Natural killer cell (primary cell): ENCODE measurements around the gene DCN. TPM values are rescaled to one million over a fixed set of nuclear protein-coding genes. Genes with fewer than 3 reads are reported as not detected.

Experiments used
- ATAC-seq, 3 donors: fragments of 150-1000 bp in 2 of 3; fragments of 200-7000 bp in 1 of 3; cut with Tn5 transposase; 1 replicate in 1 of 3; 2 replicates in 2 of 3; pipeline ENCODE4 v1.10.0; 2021; ENCODE audit warnings: mild to moderate bottlenecking in 2 of 3, moderate library complexity in 2 of 3
- DNase-seq, 2 donors: peaks; one replicate each; pipeline versions ENCODE4 v3.0.0 to v3.0.0-alpha.2; 2013 to 2021; ENCODE audit warnings: mixed read lengths in 1 of 2
- H3K27ac ChIP-seq: one replicate; pipeline ENCODE4 v1.5.1; 2013; ENCODE audit warnings: mild to moderate bottlenecking, low read length
- H3K27me3 ChIP-seq: one replicate; pipeline ENCODE4 v1.6.1; 2013; ENCODE audit warnings: low read length; ENCODE audit not compliant: control insufficient read depth, insufficient read depth
- H3K36me3 ChIP-seq: one replicate; pipeline ENCODE4 v1.6.1; 2013; ENCODE audit warnings: low read length; ENCODE audit not compliant: control insufficient read depth, insufficient read depth
- H3K4me1 ChIP-seq: one replicate; pipeline ENCODE4 v1.6.1; 2013; ENCODE audit warnings: low read length; ENCODE audit not compliant: control insufficient read depth, insufficient read depth
- H3K4me3 ChIP-seq: one replicate; pipeline ENCODE4 v1.5.1; 2013; ENCODE audit warnings: low read length
- H3K9me3 ChIP-seq: one replicate; pipeline ENCODE4 v1.6.1; 2013; ENCODE audit warnings: low read length; ENCODE audit not compliant: control insufficient read depth, insufficient read depth
- H3K27ac Mint-ChIP-seq, 2 donors: one replicate each; pipeline ENCODE4 v1.8.0; 2022; ENCODE audit warnings: mild to moderate bottlenecking in 2 of 2, mixed read lengths in 2 of 2, moderate library complexity in 1 of 2
- H3K27me3 Mint-ChIP-seq, 2 donors: one replicate each; pipeline ENCODE4 v1.8.0; 2022; ENCODE audit warnings: low read depth in 2 of 2, mixed read lengths in 2 of 2
- H3K36me3 Mint-ChIP-seq: one replicate; pipeline ENCODE4 v1.8.0; 2022; ENCODE audit warnings: mixed read lengths
- H3K4me1 Mint-ChIP-seq, 2 donors: one replicate each; pipeline ENCODE4 v1.8.0; 2022; ENCODE audit warnings: mixed read lengths in 2 of 2
- H3K4me3 Mint-ChIP-seq: one replicate; pipeline ENCODE4 v1.8.0; 2022; ENCODE audit warnings: mild to moderate bottlenecking, moderate library complexity, mixed read lengths
- H3K9me3 Mint-ChIP-seq, 2 donors: one replicate each; pipeline ENCODE4 v1.8.0; 2022; ENCODE audit warnings: mixed read lengths in 2 of 2
- WGBS: methylation state at CpG from one replicate; pipeline ENCODE4 v1.1.7; 2013; ENCODE audit warnings: missing lambda C conversion rate; ENCODE audit not compliant: insufficient coverage; 5-methylcytosine and 5-hydroxymethylcytosine counted together
- intact Hi-C: fragments of 100-400 bp; cut with micrococcal nuclease; formaldehyde crosslinking; loops from one replicate; pipeline ENCODE4 v1.14.2; 2022
- total RNA-seq, 4 donors: library from RNA; stranded (reverse); fragments of 120-200 nt in 1 of 4; gene quantifications; one replicate each; pipeline versions ENCODE4 v1.2.3 to v1.2.4, GENCODE V29; 2013 to 2022
- TF ChIP-seq, protein P1 (sequence below): fragments of 200-600 bp; IDR thresholded peaks from one replicate; pipeline ENCODE4 v1.8.0; 2022; ENCODE audit warnings: antibody characterized with exemption

The DCN gene
- total RNA-seq, 3 donors from 2014 or later (not counting 1 experiment from before 2014, with no cell fraction given): 0.90 TPM; not detected in 2

DNA sequence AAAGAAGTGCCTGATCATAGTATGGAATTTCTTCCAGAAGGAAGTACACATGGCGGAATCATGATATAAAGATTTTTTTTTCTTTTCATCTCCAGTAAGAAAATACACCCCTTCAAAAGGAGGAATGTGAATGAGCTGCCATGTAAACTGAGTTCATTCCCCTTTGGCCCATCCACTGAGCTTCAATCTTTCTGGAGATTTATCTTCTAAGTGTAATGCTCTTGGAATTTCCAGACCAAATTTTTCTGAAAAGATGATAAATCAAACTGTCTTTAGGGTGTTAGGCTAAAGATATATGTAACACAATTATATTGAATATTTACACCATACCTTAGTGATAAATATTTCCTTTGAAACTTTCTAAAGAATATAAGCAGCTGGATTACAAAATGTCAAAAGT, 5.2 kb downstream of the DCN start:
- H3K4me3 Mint-ChIP-seq: no peak overlapping the region
- Histone ChIP-seq H3K27me3 (no peaks in the 10 kb centered on the region), H3K9me3 (no peaks in the 10 kb centered on the region), H3K4me1 (no peaks in the 10 kb centered on the region), H3K36me3 (no peaks in the 10 kb centered on the region), H3K4me3 (no peak overlapping the region), H3K27ac (no peak overlapping the region)
- TF ChIP-seq, protein P1, sequence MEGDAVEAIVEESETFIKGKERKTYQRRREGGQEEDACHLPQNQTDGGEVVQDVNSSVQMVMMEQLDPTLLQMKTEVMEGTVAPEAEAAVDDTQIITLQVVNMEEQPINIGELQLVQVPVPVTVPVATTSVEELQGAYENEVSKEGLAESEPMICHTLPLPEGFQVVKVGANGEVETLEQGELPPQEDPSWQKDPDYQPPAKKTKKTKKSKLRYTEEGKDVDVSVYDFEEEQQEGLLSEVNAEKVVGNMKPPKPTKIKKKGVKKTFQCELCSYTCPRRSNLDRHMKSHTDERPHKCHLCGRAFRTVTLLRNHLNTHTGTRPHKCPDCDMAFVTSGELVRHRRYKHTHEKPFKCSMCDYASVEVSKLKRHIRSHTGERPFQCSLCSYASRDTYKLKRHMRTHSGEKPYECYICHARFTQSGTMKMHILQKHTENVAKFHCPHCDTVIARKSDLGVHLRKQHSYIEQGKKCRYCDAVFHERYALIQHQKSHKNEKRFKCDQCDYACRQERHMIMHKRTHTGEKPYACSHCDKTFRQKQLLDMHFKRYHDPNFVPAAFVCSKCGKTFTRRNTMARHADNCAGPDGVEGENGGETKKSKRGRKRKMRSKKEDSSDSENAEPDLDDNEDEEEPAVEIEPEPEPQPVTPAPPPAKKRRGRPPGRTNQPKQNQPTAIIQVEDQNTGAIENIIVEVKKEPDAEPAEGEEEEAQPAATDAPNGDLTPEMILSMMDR: no peak
- ATAC-seq: no peak
- H3K27me3 Mint-ChIP-seq: no peaks in the 10 kb centered on the region
- no CpG with 5 or more reads among the region's 1 CpG for whole genome bisulfite sequencing
- intact Hi-C loops: no loop called here
- no peaks in the 10 kb centered on the region for H3K9me3 Mint-ChIP-seq
- DNase-seq: no peak
- H3K36me3 Mint-ChIP-seq: no peaks in the 10 kb centered on the region
- H3K27ac Mint-ChIP-seq: no peak overlapping the region
- H3K4me1 Mint-ChIP-seq: no peaks in the 10 kb centered on the region

DNA sequence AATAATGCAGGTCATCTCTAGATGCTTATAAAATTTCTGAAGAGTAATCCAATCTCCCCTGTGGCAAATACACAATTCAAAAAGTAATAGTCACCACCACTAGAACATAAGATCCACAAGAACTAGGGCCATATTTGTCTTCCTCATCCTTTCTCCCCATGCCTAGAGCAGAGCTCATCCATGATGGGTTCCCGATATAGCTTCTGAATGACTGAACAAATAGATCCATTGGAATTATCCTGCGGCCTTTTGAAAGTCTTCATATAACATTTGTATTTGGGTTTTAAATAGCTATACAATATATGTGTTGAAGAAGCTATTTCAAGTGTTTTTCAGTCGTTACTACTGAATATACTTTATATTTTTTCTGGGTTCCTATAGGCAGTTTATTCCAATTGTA, 5.7 kb downstream of the DCN start:
- Histone ChIP-seq H3K27me3 (no peaks in the 10 kb centered on the region), H3K4me1 (no peaks in the 10 kb centered on the region), H3K27ac (no peak overlapping the region), H3K9me3 (no peaks in the 10 kb centered on the region), H3K36me3 (no peaks in the 10 kb centered on the region), H3K4me3 (no peak overlapping the region)
- DNase-seq: no peak
- no peaks in the 10 kb centered on the region for H3K27me3 Mint-ChIP-seq
- intact Hi-C loops: no loop called here
- H3K9me3 Mint-ChIP-seq: no peaks in the 10 kb centered on the region
- TF ChIP-seq, protein P1: no peak
- ATAC-seq: no peak
- no peak overlapping the region for H3K27ac Mint-ChIP-seq
- WGBS: 94% methylated on average over 2 of the region's 3 CpGs
- no peak overlapping the region for H3K4me3 Mint-ChIP-seq
- no peaks in the 10 kb centered on the region for H3K4me1 Mint-ChIP-seq
- H3K36me3 Mint-ChIP-seq: no peaks in the 10 kb centered on the region

DNA sequence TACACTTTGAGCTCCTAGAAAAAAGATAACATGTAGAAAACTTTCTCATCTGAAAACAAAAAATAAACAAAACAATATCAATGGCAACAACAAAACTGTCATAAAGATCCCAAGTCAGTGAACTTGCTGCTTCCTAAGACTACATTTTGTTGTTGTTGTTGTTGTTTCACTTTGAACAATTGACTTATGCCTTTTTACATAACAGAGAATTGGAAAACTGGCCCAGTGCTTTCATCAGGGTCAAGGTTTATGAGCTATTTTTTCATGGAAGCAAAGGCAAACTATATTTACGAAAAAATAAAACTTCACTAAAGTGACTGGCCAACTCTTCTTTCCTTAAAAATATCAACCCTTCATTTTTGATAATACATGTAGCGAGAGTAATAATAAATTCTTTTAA, 6.3 kb downstream of the DCN start:
- Mint-ChIP-seq H3K4me1 (no peaks in the 10 kb centered on the region), H3K9me3 (no peaks in the 10 kb centered on the region), H3K36me3 (no peaks in the 10 kb centered on the region), H3K27me3 (no peaks in the 10 kb centered on the region), H3K4me3 (no peak overlapping the region), H3K27ac (no peak overlapping the region)
- Histone ChIP-seq H3K4me3 (no peak overlapping the region), H3K36me3 (no peaks in the 10 kb centered on the region), H3K27me3 (no peaks in the 10 kb centered on the region), H3K27ac (no peak overlapping the region), H3K9me3 (no peaks in the 10 kb centered on the region), H3K4me1 (no peaks in the 10 kb centered on the region)
- WGBS: 90% methylated on average over 1 of the region's 2 CpGs
- intact Hi-C loops: no loop called here
- ATAC-seq: no peak
- DNase-seq: no peak
- TF ChIP-seq, protein P1: no peak

DNA sequence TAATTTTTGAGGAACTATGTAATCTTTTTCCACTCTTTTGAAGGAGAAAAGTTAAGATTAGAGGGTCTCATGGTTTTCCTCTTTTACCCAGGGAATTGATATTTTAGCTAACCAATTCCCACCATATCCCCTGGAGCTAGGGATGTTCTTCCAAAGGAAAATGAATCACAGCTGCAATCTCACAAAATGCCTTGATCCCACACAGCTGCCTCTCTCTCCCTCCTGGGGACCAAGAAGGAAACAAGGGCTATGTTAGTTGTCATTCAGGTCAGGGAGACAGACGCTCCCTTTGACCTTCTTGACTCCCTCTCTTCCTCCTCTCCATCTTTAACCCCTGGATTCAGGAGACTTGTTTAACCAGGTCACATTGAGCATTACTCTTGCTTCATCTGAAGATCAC, 9.5 kb downstream of the DCN start:
- Mint-ChIP-seq H3K4me1 (no peaks in the 10 kb centered on the region), H3K9me3 (no peaks in the 10 kb centered on the region), H3K27me3 (no peaks in the 10 kb centered on the region), H3K4me3 (no peak overlapping the region), H3K36me3 (no peaks in the 10 kb centered on the region), H3K27ac (no peak overlapping the region)
- ATAC-seq: no peak
- Histone ChIP-seq H3K27me3 (no peaks in the 10 kb centered on the region), H3K4me3 (no peak overlapping the region), H3K36me3 (no peaks in the 10 kb centered on the region), H3K4me1 (no peaks in the 10 kb centered on the region), H3K27ac (no peak overlapping the region), H3K9me3 (no peaks in the 10 kb centered on the region)
- TF ChIP-seq, protein P1: no peak
- intact Hi-C loops: no loop called here
- WGBS: 84% methylated on average over 1 of the region's 1 CpG
- DNase-seq: no peak
